ENCODE results near the gene SLC6A12.

GRCh38 chr12:165862-166368, 48.0 kb downstream of the SLC6A12 start:
- TF ChIP-seq CTCF (IDR thresholded peaks at IDR 0.05), result no peak
- no peak for TF ChIP-seq POLR2A (IDR thresholded peaks at IDR 0.05)
